OCI-LY3 (cell line): ENCODE measurements around the gene ZC3H12D.

ENCODE experiments used
- H2AFZ ChIP-seq: fragments of 200-600, 300-600 bp; shearing (Covaris generic); 2 replicates; pipeline ENCODE4 v1.6.0; 2014; ENCODE audit warnings: antibody characterized with exemption, low read depth, low read length
- H3K27ac ChIP-seq: fragments of 200-600, 300-600 bp; sonication (generic); 2 replicates; pipeline ENCODE4 v1.5.1; 2014; ENCODE audit warnings: mild to moderate bottlenecking, low read length, moderate library complexity, mixed read lengths
- H3K27me3 ChIP-seq: fragments of 200-600, 300-600 bp; sonication (generic); 2 replicates; pipeline ENCODE4 v1.6.1; 2014; ENCODE audit warnings: low read depth, low read length, mixed read lengths
- H3K36me3 ChIP-seq: fragments of 200-600, 300-600 bp; sonication (generic); replicated peaks from 2 replicates; pipeline ENCODE3; 2014; ENCODE audit warnings: low read depth, low read length, mixed read lengths
- H3K4me1 ChIP-seq: fragments of 300-600, 200-600 bp; sonication (generic); 2 replicates; pipeline ENCODE4 v1.6.1; 2014; ENCODE audit warnings: low read length, mixed read lengths
- H3K4me2 ChIP-seq: fragments of 200-600, 300-600 bp; sonication (generic); 2 replicates; pipeline ENCODE4 v1.6.1; 2014; ENCODE audit warnings: low read length, mixed read lengths
- H3K4me3 ChIP-seq: fragments of 300-600, 200-600 bp; sonication (generic); 2 replicates; pipeline ENCODE4 v1.5.1; 2014; ENCODE audit warnings: antibody characterized with exemption, mild to moderate bottlenecking, low read length, moderate library complexity
- H3K79me2 ChIP-seq: fragments of 300-600, 200-600 bp; shearing (Covaris generic); 2 replicates; pipeline ENCODE4 v1.6.1; 2014; ENCODE audit warnings: mild to moderate bottlenecking, low read length, mixed read lengths
- H3K9ac ChIP-seq: fragments of 300-600, 200-600 bp; shearing (Covaris generic); 2 replicates; pipeline ENCODE4 v1.6.0; 2014; ENCODE audit warnings: mild to moderate bottlenecking, low read length, moderate library complexity
- H3K9me3 ChIP-seq: fragments of 200-600, 300-600 bp; shearing (Covaris generic); 2 replicates; pipeline ENCODE4 v1.6.1; 2014; ENCODE audit warnings: low read length, mixed read lengths; ENCODE audit not compliant: insufficient read depth
- H4K20me1 ChIP-seq: fragments of 200-600, 300-600 bp; sonication (generic); 2 replicates; pipeline ENCODE4 v1.6.1; 2016; ENCODE audit warnings: low read length, mixed read lengths; ENCODE audit not compliant: insufficient read depth
- EZH2phosphoT487 ChIP-seq: fragments of 200-600 bp; shearing (Covaris generic); IDR thresholded peaks from 2 replicates; pipeline ENCODE4 v1.6.1; 2018; ENCODE audit warnings: antibody characterized with exemption, mixed run types, low read depth
- TF ChIP-seq, protein P1 (sequence below): fragments of 200-600, 300-600 bp; sonication (generic); IDR thresholded peaks from 2 replicates; pipeline ENCODE4 v1.5.1; 2014; ENCODE audit warnings: antibody characterized with exemption, low read length, low read depth

ZC3H12D gene

DNA sequence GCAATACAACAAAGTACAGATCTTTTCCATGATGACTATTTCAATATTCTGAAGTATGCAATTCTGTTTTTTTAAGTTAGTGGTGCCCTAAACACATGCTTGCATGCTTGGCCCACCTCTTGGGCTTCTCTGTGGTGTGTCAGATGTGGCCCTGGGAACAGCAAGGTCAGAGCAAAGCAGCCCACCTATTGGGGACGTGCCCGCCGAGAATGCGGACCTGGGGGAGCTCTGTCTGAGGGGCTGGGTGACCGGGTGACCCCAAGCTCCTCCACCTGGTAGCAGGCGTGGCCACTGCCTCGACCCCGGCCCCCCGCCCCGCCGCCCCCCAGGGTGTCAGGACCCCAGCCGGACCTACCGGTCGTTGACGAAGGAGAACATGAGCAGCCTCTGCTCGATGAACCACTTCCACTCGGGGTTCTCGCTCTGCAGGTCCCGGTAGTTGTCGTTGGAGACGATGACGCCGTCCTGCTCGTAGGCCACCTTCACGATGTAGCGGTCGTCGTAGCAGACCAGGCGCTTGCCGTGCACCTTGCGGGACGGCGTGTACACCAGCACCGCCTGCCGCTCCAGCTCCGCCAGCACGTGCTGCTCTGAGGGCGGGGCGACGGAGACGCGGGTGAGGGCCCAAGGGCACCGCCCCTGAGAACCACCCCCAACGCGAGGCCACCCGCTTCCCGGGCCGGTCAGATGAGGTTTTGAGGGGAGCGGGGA, 28.3 kb downstream of the ZC3H12D start:
- Histone ChIP-seq H3K9ac (no peak overlapping the region), H3K4me3 (no peak overlapping the region), H3K36me3 (peaks cover 53% of the 10 kb centered on the region), H3K4me2 (no peak overlapping the region), H3K27ac (no peak overlapping the region), H2AFZ (no peak overlapping the region), H3K4me1 (no peaks in the 10 kb centered on the region), H3K9me3 (no peaks in the 10 kb centered on the region), H3K27me3 (no peaks in the 10 kb centered on the region), H3K79me2 (peaks cover 57% of the 10 kb centered on the region), H4K20me1 (peaks cover 25% of the 10 kb centered on the region; the same call in 1 of the 2 replicates)
- TF ChIP-seq, protein P1, sequence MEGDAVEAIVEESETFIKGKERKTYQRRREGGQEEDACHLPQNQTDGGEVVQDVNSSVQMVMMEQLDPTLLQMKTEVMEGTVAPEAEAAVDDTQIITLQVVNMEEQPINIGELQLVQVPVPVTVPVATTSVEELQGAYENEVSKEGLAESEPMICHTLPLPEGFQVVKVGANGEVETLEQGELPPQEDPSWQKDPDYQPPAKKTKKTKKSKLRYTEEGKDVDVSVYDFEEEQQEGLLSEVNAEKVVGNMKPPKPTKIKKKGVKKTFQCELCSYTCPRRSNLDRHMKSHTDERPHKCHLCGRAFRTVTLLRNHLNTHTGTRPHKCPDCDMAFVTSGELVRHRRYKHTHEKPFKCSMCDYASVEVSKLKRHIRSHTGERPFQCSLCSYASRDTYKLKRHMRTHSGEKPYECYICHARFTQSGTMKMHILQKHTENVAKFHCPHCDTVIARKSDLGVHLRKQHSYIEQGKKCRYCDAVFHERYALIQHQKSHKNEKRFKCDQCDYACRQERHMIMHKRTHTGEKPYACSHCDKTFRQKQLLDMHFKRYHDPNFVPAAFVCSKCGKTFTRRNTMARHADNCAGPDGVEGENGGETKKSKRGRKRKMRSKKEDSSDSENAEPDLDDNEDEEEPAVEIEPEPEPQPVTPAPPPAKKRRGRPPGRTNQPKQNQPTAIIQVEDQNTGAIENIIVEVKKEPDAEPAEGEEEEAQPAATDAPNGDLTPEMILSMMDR = no peak

DNA sequence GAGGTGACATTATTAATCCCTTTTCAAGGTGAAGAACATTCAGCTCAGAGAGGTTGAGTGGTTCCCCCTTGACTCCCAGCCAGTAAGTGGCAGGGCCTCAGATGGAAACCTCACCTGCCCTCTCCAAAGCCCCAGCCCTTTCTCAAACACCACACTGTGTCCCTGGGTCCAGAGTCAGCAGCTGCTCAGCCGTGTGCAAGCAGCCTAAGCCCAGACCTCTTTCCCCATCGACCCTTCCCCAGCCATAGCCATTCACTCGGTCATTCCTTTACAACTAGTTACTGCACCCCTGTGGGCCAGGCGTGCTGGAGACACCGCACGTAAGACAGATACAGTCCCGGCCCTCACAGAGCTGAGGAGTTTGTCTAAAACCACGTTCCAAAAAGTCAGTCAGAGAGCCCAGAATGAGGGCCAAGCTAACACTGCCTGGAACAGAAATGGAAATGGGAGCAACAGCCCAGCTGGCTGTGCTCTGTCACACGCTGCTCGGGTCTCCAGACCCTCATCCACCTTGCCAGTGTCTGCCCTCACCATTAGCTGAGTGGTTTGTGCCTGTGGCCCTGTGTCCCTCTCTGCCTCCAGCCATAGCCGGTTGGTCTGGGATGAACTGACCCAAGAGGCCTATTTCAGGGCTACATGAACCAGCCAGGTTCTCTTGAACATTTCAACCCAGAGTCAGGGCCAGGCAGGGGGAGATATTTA, 29.6 kb downstream of the ZC3H12D start:
- no peak overlapping the region for H3K4me3 ChIP-seq
- H3K27ac ChIP-seq = no peak overlapping the region
- no peaks in the 10 kb centered on the region for H3K27me3 ChIP-seq
- H3K79me2 ChIP-seq = peaks cover 51% of the 10 kb centered on the region
- no peak overlapping the region for H3K9ac ChIP-seq
- no peaks in the 10 kb centered on the region for H3K9me3 ChIP-seq
- H2AFZ ChIP-seq = no peak overlapping the region
- peaks cover 58% of the 10 kb centered on the region for H3K36me3 ChIP-seq
- TF ChIP-seq, protein P1 = no peak
- TF ChIP-seq EZH2phosphoT487 = no peak
- no peaks in the 10 kb centered on the region for H3K4me1 ChIP-seq
- H3K4me2 ChIP-seq = no peak overlapping the region
- peaks cover 23% of the 10 kb centered on the region; the same call in 1 of the 2 replicates for H4K20me1 ChIP-seq

DNA sequence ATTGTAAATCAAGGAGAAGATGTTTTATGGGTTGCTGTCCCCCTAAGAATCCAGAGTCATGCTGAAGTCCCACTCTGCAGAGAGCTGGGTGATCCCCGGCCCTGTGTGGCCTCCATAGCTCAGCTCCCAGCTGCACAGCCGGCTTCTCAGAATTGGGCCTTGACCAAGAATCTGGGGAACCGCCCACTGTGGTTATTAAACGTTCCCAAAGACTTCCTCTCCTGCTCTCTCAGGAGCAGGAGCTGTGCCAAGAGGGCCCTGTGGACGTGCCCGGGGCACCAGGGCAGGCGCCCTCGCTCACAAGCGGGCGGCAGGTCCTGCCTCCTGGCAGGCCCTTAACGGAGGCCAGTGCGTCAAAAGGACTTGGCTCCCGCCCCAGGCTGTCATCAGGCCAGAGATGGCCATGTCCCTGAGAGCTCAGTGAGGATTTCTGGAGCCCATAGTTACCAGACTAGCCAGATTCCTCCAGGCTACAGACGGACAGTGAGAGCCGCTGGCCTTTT, 30.4 kb downstream of the ZC3H12D start:
- no peak for TF ChIP-seq EZH2phosphoT487
- TF ChIP-seq, protein P1 = no peak
- no peak overlapping the region for H2AFZ ChIP-seq
- H3K4me1 ChIP-seq = no peaks in the 10 kb centered on the region
- peaks cover 43% of the 10 kb centered on the region for H3K79me2 ChIP-seq
- peaks cover 16% of the 10 kb centered on the region; the same call in 1 of the 2 replicates for H4K20me1 ChIP-seq
- H3K9me3 ChIP-seq = no peaks in the 10 kb centered on the region
- no peak overlapping the region for H3K9ac ChIP-seq
- H3K4me3 ChIP-seq = no peak overlapping the region
- no peaks in the 10 kb centered on the region for H3K27me3 ChIP-seq
- H3K4me2 ChIP-seq = no peak overlapping the region
- H3K27ac ChIP-seq = no peak overlapping the region
- peaks cover 54% of the 10 kb centered on the region for H3K36me3 ChIP-seq

DNA sequence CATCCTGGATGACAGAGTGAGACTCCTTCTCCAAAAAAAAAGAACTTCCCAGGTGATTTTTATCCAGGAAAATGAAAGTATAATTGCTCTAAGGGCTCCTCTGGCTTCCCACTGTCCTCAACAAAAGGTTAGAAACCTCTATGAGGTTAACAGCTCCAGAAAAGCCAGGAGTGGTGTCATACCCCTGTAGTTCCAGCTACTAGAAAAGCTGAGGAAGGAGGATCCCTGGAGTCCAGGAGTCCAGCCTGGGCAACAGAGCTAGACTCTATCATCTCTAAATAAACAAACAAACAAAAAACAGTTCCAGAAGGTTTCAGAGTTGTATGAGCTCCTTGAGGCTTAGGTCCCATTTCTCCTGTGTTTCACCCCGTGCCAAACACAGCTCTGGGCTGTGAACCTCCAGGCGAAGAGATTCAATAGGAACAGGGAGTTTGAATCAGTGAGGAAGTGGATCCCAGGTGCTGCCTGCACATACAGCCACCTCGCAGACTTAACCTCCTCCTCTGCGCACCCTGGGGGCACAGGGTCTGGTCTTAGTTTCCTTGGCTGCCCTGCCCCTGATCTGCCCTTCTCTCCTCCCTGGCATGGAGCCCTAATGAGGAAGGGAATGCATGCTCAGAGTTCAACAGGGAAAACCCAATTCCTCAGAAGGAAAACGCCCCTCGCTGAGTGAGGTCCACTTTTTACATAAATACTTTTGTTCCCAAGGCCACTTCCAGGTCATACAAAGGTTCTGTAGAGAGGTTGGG, 31.0 kb downstream of the ZC3H12D start:
- H4K20me1 ChIP-seq = peaks cover 16% of the 10 kb centered on the region; the same call in 1 of the 2 replicates
- no peaks in the 10 kb centered on the region for H3K9me3 ChIP-seq
- no peaks in the 10 kb centered on the region for H3K27me3 ChIP-seq
- peaks cover 50% of the 10 kb centered on the region for H3K36me3 ChIP-seq
- H3K9ac ChIP-seq = no peak overlapping the region
- H2AFZ ChIP-seq = no peak overlapping the region
- no peak overlapping the region for H3K27ac ChIP-seq
- no peak overlapping the region for H3K4me3 ChIP-seq
- no peak overlapping the region for H3K4me2 ChIP-seq
- H3K4me1 ChIP-seq = no peaks in the 10 kb centered on the region
- peaks cover 38% of the 10 kb centered on the region for H3K79me2 ChIP-seq
- TF ChIP-seq EZH2phosphoT487 = no peak
- TF ChIP-seq, protein P1 = no peak
